ENCODE measurements around the gene MTG2.

The MTG2 gene

GRCh38 chr20:62220666-62221568 lies 38.1 kb downstream of the MTG2 start:
- DNase-seq (ENCODE audit: low read depth in 2 of 2): no peak

- no peak for DNase-seq (ENCODE audit: low read depth in 2 of 2)
Measured at GRCh38 chr20:62222266-62222850, 39.5 kb downstream of the MTG2 start.

- no peak for DNase-seq (ENCODE audit: low read depth in 2 of 2)
Measured at GRCh38 chr20:62222972-62223371, 40.1 kb downstream of the MTG2 start.

GRCh38 chr20:62223571-62223970 lies 40.7 kb downstream of the MTG2 start:
- no peak for DNase-seq (ENCODE audit: low read depth in 2 of 2)

GRCh38 chr20:62224113-62224855 lies 41.5 kb downstream of the MTG2 start:
- no peak for DNase-seq (ENCODE audit: low read depth in 2 of 2)

GRCh38 chr20:62225026-62225425 lies 42.2 kb downstream of the MTG2 start:
- DNase-seq (ENCODE audit: low read depth in 2 of 2): no peak

GRCh38 chr20:62225820-62226635 lies 43.2 kb downstream of the MTG2 start:
- DNase-seq (ENCODE audit: low read depth in 2 of 2): no peak

- no peak for DNase-seq (ENCODE audit: low read depth in 2 of 2)
Measured at GRCh38 chr20:62226707-62227590, 44.1 kb downstream of the MTG2 start.

- DNase-seq (ENCODE audit: low read depth in 2 of 2): no peak
Measured at GRCh38 chr20:62227591-62227976, 44.8 kb downstream of the MTG2 start.

GRCh38 chr20:62227977-62228958 lies 45.4 kb downstream of the MTG2 start:
- DNase-seq (ENCODE audit: low read depth in 2 of 2): no peak

- no peak for DNase-seq (ENCODE audit: low read depth in 2 of 2)
Measured at GRCh38 chr20:62228982-62229545, 46.2 kb downstream of the MTG2 start.

- DNase-seq (ENCODE audit: low read depth in 2 of 2): no peak
Measured at GRCh38 chr20:62229667-62230066, 46.8 kb downstream of the MTG2 start.

GRCh38 chr20:62230276-62230675 lies 47.4 kb downstream of the MTG2 start:
- DNase-seq (ENCODE audit: low read depth in 2 of 2): no peak

- no peak for DNase-seq (ENCODE audit: low read depth in 2 of 2)
Measured at GRCh38 chr20:62230696-62231095, 47.9 kb downstream of the MTG2 start.

GRCh38 chr20:62231292-62231691 lies 48.5 kb downstream of the MTG2 start:
- no peak for DNase-seq (ENCODE audit: low read depth in 2 of 2)

- DNase-seq (ENCODE audit: low read depth in 2 of 2): no peak
Measured at GRCh38 chr20:62232194-62232593, 49.4 kb downstream of the MTG2 start.

- no peak for DNase-seq (ENCODE audit: low read depth in 2 of 2)
Measured at GRCh38 chr20:62232770-62233645, 50.2 kb downstream of the MTG2 start.

GRCh38 chr20:62233684-62234083 lies 50.9 kb downstream of the MTG2 start:
- no peak for DNase-seq (ENCODE audit: low read depth in 2 of 2)

Measured in stimulated activated CD4-positive, alpha-beta T cell treated with anti-CD3 and anti-CD28 coated beads, Interleukin-4, amount 100 ng/mL, for 48 hours (primary cell).